Activated CD8-positive, alpha-beta T cell treated with anti-CD3 and anti-CD28 coated beads for 36 hours (primary cell): ENCODE measurements around the gene HLA-A. TPM values are rescaled to one million over a fixed set of nuclear protein-coding genes. Genes with fewer than 3 reads are reported as not detected.

Experiments used
- ATAC-seq: fragments of 200-7000 bp; cut with Tn5 transposase; one replicate; pipeline ENCODE4 v1.10.0; 2021; ENCODE audit warnings: mild to moderate bottlenecking, moderate library complexity
- CTCF ChIA-PET: fragments of 350-600 bp; sonication (Branson Sonifier 250); formaldehyde crosslinking; loops from one replicate; lab custom pipeline; 2021; ENCODE audit warnings: antibody characterized with exemption; lab: Charles Lee
- POLR2A ChIA-PET: fragments of 350-600 bp; sonication (Branson Sonifier 250); formaldehyde crosslinking; loops from one replicate; lab custom pipeline; 2021; ENCODE audit warnings: antibody characterized with exemption; lab: Charles Lee
- DNase-seq: peaks from one replicate; pipeline ENCODE4 v3.0.0-alpha.2; 2020
- H3K27ac Mint-ChIP-seq: one replicate; pipeline ENCODE4 v1.8.0; 2021; ENCODE audit warnings: mild to moderate bottlenecking, mixed read lengths
- H3K27me3 Mint-ChIP-seq: one replicate; pipeline ENCODE4 v1.8.0; 2021; ENCODE audit warnings: mixed read lengths
- H3K36me3 Mint-ChIP-seq: one replicate; pipeline ENCODE4 v1.8.0; 2021; ENCODE audit warnings: low read depth, mixed read lengths
- H3K4me1 Mint-ChIP-seq: one replicate; pipeline ENCODE4 v1.8.0; 2021; ENCODE audit warnings: low read depth, mixed read lengths
- H3K4me3 Mint-ChIP-seq: one replicate; pipeline ENCODE4 v1.8.0; 2021; ENCODE audit warnings: mild to moderate bottlenecking, moderate library complexity, mixed read lengths
- H3K9me3 Mint-ChIP-seq: one replicate; pipeline ENCODE4 v1.8.0; 2021; ENCODE audit warnings: mixed read lengths
- intact Hi-C: fragments of 100-400 bp; cut with micrococcal nuclease; formaldehyde crosslinking; loops from one replicate; pipeline ENCODE4 v1.10.0; 2022
- total RNA-seq, 2 experiments: library from RNA; stranded (reverse); gene quantifications; one replicate each; pipeline ENCODE4 v1.2.3, GENCODE V29; 2021
- TF ChIP-seq, protein P1 (sequence below): fragments of 200-600 bp; IDR thresholded peaks from one replicate; pipeline ENCODE4 v1.8.0; 2022; ENCODE audit warnings: antibody characterized with exemption, mild to moderate bottlenecking

Gene HLA-A
- total RNA-seq, 2 experiments from 2014 or later: 1,275 to 1,335 TPM

DNA sequence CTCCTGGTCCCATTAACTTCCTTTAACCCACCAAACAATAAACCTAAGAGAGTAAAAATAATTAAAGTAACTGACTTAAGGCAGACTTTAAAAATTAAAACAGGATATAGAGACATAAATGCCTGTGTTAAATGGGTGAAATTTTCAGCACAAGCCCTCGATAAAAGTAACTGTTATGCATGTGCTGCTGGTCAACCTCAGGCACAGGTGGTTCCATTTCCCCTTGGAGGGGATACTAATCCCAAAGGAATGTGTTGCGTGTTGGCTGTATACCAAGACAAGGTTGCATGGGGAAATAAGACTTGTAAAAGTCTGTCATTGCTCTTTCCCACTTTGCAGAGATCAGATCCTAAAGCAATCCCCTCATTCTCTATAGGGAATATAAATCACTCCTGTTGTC is 25.8 kb downstream of the HLA-A start:
- POLR2A ChIA-PET: no interaction called here

GRCh38 chr6:29968905-29969304 is 26.6 kb downstream of the HLA-A start:
- CTCF ChIA-PET: no interaction called here
- POLR2A ChIA-PET: no interaction called here
- TF ChIP-seq, protein P1, sequence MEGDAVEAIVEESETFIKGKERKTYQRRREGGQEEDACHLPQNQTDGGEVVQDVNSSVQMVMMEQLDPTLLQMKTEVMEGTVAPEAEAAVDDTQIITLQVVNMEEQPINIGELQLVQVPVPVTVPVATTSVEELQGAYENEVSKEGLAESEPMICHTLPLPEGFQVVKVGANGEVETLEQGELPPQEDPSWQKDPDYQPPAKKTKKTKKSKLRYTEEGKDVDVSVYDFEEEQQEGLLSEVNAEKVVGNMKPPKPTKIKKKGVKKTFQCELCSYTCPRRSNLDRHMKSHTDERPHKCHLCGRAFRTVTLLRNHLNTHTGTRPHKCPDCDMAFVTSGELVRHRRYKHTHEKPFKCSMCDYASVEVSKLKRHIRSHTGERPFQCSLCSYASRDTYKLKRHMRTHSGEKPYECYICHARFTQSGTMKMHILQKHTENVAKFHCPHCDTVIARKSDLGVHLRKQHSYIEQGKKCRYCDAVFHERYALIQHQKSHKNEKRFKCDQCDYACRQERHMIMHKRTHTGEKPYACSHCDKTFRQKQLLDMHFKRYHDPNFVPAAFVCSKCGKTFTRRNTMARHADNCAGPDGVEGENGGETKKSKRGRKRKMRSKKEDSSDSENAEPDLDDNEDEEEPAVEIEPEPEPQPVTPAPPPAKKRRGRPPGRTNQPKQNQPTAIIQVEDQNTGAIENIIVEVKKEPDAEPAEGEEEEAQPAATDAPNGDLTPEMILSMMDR: no peak
- Mint-ChIP-seq H3K27ac (no peak overlapping the region), H3K4me1 (peaks cover 23% of the 10 kb centered on the region), H3K4me3 (no peak overlapping the region), H3K36me3 (no peaks in the 10 kb centered on the region), H3K27me3 (peaks cover 2% of the 10 kb centered on the region), H3K9me3 (no peaks in the 10 kb centered on the region)
- intact Hi-C loops: loop anchor here (5.0 kb wide), 1 partner anchor 122 kb away; no protein-coding TSS in a partner anchor
- no peak for ATAC-seq
- DNase-seq: no peak

More for the DNA sequence above, 25.8 kb downstream of the HLA-A start:
- TF ChIP-seq, protein P1: no peak
- Mint-ChIP-seq H3K36me3 (no peaks in the 10 kb centered on the region), H3K4me3 (no peak overlapping the region), H3K27me3 (no peaks in the 10 kb centered on the region), H3K4me1 (peaks cover 26% of the 10 kb centered on the region), H3K9me3 (no peaks in the 10 kb centered on the region), H3K27ac (no peak overlapping the region)
- intact Hi-C loops: loop anchor here (5.0 kb wide), 1 partner anchor 121 kb away; no protein-coding TSS in a partner anchor
- CTCF ChIA-PET: interaction anchor here (0.8 to 1.2 kb wide), 3 partner anchors 7 to 120 kb away, joined by 3 to 4 read pairs (median 4); no protein-coding TSS in a partner anchor
- no peak for ATAC-seq
- no peak for DNase-seq

GRCh38 chr6:29970711-29971110 is 28.4 kb downstream of the HLA-A start:
- Mint-ChIP-seq H3K36me3 (no peaks in the 10 kb centered on the region), H3K4me1 (peaks cover 17% of the 10 kb centered on the region), H3K27me3 (peaks cover 19% of the 10 kb centered on the region), H3K9me3 (no peaks in the 10 kb centered on the region), H3K4me3 (no peak overlapping the region), H3K27ac (no peak overlapping the region)
- no peak for ATAC-seq
- no peak for DNase-seq
- TF ChIP-seq, protein P1: no peak
- intact Hi-C loops: no loop called here
- ChIA-PET POLR2A (no interaction called here), CTCF (no interaction called here)

DNA sequence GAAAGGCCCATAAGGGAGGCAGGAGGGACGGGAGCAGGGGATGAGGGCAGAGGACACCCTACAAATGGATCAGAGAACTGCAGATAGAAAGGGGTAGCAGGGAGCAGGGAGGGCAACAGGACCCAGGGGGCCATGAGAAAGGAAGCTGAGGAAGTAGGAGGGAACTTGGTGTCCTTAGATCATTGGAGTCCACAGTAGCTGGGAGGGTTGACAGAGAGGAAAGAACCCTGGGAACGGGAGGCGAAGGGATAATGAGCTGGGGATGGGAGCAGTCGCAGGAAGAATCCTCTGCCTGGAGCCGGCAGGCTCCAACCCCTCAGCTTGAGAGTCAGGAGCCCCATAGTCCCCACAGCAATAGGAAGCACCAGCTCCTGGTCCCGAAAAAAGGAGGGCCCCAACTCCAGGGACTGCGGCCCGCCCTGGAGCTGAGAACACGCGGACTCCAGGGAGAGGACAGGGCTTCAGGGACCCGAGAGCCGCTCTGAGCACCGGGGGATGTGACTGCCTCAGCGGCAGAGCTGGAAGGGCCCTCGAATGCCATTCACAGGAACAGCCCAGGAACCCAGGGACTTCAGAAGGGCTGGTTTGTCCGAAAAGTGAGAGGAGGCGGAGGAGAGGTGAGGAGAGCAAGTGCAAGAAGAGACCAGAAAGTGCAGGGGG is 32.7 kb downstream of the HLA-A start:
- Mint-ChIP-seq H3K4me1 (peaks cover 23% of the 10 kb centered on the region), H3K9me3 (no peaks in the 10 kb centered on the region), H3K27me3 (peaks cover 36% of the 10 kb centered on the region), H3K27ac (no peak overlapping the region), H3K4me3 (peak overlapping the region; percentile 5), H3K36me3 (no peaks in the 10 kb centered on the region)
- TF ChIP-seq, protein P1: no peak
- intact Hi-C loops: no loop called here
- POLR2A ChIA-PET: interaction anchor here (1.3 to 1.6 kb wide), 3 partner anchors 10 to 84 kb away, joined by 3 to 10 read pairs (median 4); no protein-coding TSS in a partner anchor
- DNase-seq: no peak
- peak; percentile 10 for ATAC-seq
- CTCF ChIA-PET: interaction anchor here (1.0 to 2.0 kb wide), 4 partner anchors 8 to 126 kb away, joined by 3 to 5 read pairs (median 3); no protein-coding TSS in a partner anchor

GRCh38 chr6:29975561-29975907 is 33.2 kb downstream of the HLA-A start:
- Mint-ChIP-seq H3K27me3 (peaks cover 36% of the 10 kb centered on the region), H3K27ac (no peak overlapping the region)
- CTCF ChIA-PET: interaction anchor here (1.0 to 2.0 kb wide), 4 partner anchors 8 to 127 kb away, joined by 3 to 5 read pairs (median 3); no protein-coding TSS in a partner anchor

More at GRCh38 chr6:29975561-29975907, 33.2 kb downstream of the HLA-A start:
- POLR2A ChIA-PET: interaction anchor here (1.3 to 1.6 kb wide), 3 partner anchors 10 to 84 kb away, joined by 3 to 10 read pairs (median 4); no protein-coding TSS in a partner anchor
- DNase-seq (no peak), ATAC-seq (peak; percentile 17)
- intact Hi-C loops: no loop called here
- Mint-ChIP-seq H3K9me3 (no peaks in the 10 kb centered on the region), H3K4me1 (peaks cover 23% of the 10 kb centered on the region), H3K4me3 (peak overlapping the region; percentile 5), H3K36me3 (no peaks in the 10 kb centered on the region)
- TF ChIP-seq, protein P1: no peak
